Measurements from ENCODE around the gene COL4A4.
"Not testable (repeated sequence)": the region's sequence is repeated elsewhere in the genome, so short reads cannot be mapped to it uniquely, and the experiment has no call there.

The COL4A4 gene

GRCh38 chr2:227117852-227118251, 46.2 kb downstream of the COL4A4 start:
- DNase-seq (ENCODE audit: low read depth in 1 of 2, low spot score in 1 of 2) = no peak

GRCh38 chr2:227117027-227117426, 47.0 kb downstream of the COL4A4 start:
- no peak for DNase-seq (ENCODE audit: low read depth in 1 of 2, low spot score in 1 of 2)

- DNase-seq (ENCODE audit: low read depth in 1 of 2, low spot score in 1 of 2) = no peak
These were observed 48.2 kb downstream of the COL4A4 start for GRCh38 chr2:227115761-227116160.

- DNase-seq (ENCODE audit: low read depth in 1 of 2, low spot score in 1 of 2) = no peak
These were observed 56.9 kb downstream of the COL4A4 start for GRCh38 chr2:227106845-227107759.

- DNase-seq (ENCODE audit: low read depth in 1 of 2, low spot score in 1 of 2) = no peak
These were observed 60.4 kb downstream of the COL4A4 start for GRCh38 chr2:227103583-227103982.

- no peak for DNase-seq (ENCODE audit: low read depth in 1 of 2, low spot score in 1 of 2)
These were observed 64.7 kb downstream of the COL4A4 start for GRCh38 chr2:227099340-227099739.

- DNase-seq (ENCODE audit: low read depth in 1 of 2, low spot score in 1 of 2) = no peak
These were observed 65.9 kb downstream of the COL4A4 start for GRCh38 chr2:227098162-227098515.

- DNase-seq (ENCODE audit: low read depth in 1 of 2, low spot score in 1 of 2) = no peak
These were observed 66.4 kb downstream of the COL4A4 start for GRCh38 chr2:227097495-227098161.

GRCh38 chr2:227095346-227095745, 68.7 kb downstream of the COL4A4 start:
- no peak for DNase-seq (ENCODE audit: low read depth in 1 of 2, low spot score in 1 of 2)

- DNase-seq (ENCODE audit: low read depth in 1 of 2, low spot score in 1 of 2) = no peak
These were observed 81.7 kb downstream of the COL4A4 start for GRCh38 chr2:227082286-227082685.

- DNase-seq (ENCODE audit: low read depth in 1 of 2, low spot score in 1 of 2) = no peak
These were observed 84.3 kb downstream of the COL4A4 start for GRCh38 chr2:227079726-227080125.

GRCh38 chr2:227065065-227065464, 98.9 kb downstream of the COL4A4 start:
- DNase-seq (ENCODE audit: low read depth in 1 of 2, low spot score in 1 of 2) = not testable (repeated sequence)

- DNase-seq (ENCODE audit: low read depth in 1 of 2, low spot score in 1 of 2) = no peak
These were observed 105.1 kb downstream of the COL4A4 start for GRCh38 chr2:227058888-227059399.

- no peak for DNase-seq (ENCODE audit: low read depth in 1 of 2, low spot score in 1 of 2)
These were observed 106.1 kb downstream of the COL4A4 start for GRCh38 chr2:227057743-227058447.

- no peak for DNase-seq (ENCODE audit: low read depth in 1 of 2, low spot score in 1 of 2)
These were observed 106.9 kb downstream of the COL4A4 start for GRCh38 chr2:227057060-227057459.

- no peak for DNase-seq (ENCODE audit: low read depth in 1 of 2, low spot score in 1 of 2)
These were observed 110.0 kb downstream of the COL4A4 start for GRCh38 chr2:227054006-227054405.

GRCh38 chr2:227052879-227053278, 111.1 kb downstream of the COL4A4 start:
- no peak for DNase-seq (ENCODE audit: low read depth in 1 of 2, low spot score in 1 of 2)

- DNase-seq (ENCODE audit: low read depth in 1 of 2, low spot score in 1 of 2) = no peak
These were observed 120.0 kb downstream of the COL4A4 start for GRCh38 chr2:227043981-227044380.

- DNase-seq (ENCODE audit: low read depth in 1 of 2, low spot score in 1 of 2) = no peak
These were observed 125.3 kb downstream of the COL4A4 start for GRCh38 chr2:227038550-227039189.

- DNase-seq (ENCODE audit: low read depth in 1 of 2, low spot score in 1 of 2) = no peak
These were observed 127.5 kb downstream of the COL4A4 start for GRCh38 chr2:227036527-227036926.

GRCh38 chr2:227035711-227036367, 128.2 kb downstream of the COL4A4 start:
- no peak for DNase-seq (ENCODE audit: low read depth in 1 of 2, low spot score in 1 of 2)

All from activated T-helper 1 cell treated with anti-CD3 and anti-CD28 coated beads, Interleukin-2, amount 50 U/mL, for 16 hours (primary cell).